Mucosa of descending colon (tissue), 3 donors: ENCODE data around the gene TNIK. TPM values are rescaled to one million over a fixed set of nuclear protein-coding genes. Genes with fewer than 3 reads are reported as not detected.

Source experiments
- ATAC-seq: fragments of 200-7000 bp; cut with Tn5 transposase; one replicate; pipeline ENCODE4 v1.9.1; 2020; ENCODE audit warnings: mild to moderate bottlenecking, moderate library complexity
- DNase-seq, 3 donors: peaks; one replicate each; pipeline ENCODE4 v3.0.0-alpha.2; 2020
- H3K36me3 ChIP-seq: fragments of 200-600 bp; one replicate; pipeline ENCODE4 v1.8.0; 2021; ENCODE audit warnings: low read depth, mild to moderate bottlenecking
- H3K4me1 ChIP-seq: fragments of 200-600 bp; one replicate; pipeline ENCODE4 v1.8.0; 2021; ENCODE audit warnings: low read depth, mild to moderate bottlenecking
- H3K4me3 ChIP-seq: fragments of 200-600 bp; one replicate; pipeline ENCODE4 v1.8.0; 2021; ENCODE audit warnings: mild to moderate bottlenecking
- H3K9me3 ChIP-seq: fragments of 200-600 bp; one replicate; pipeline ENCODE4 v1.8.0; 2021; ENCODE audit warnings: mild to moderate bottlenecking
- intact Hi-C, 2 donors: fragments of 100-400 bp; cut with DNase I in 1 of 2; cut with micrococcal nuclease in 1 of 2; formaldehyde crosslinking; loops; one replicate each; pipeline versions ENCODE4 v1.11.0 to v1.11.1; 2022; cut with DNase I, micrococcal nuclease
- total RNA-seq, 3 donors: library from RNA; stranded (reverse); fragmentation: NEBNext Ultra II Directional in 2 of 3; extraction: Animal tissue kit (Norgen Biotek cat#: 25700) in 2 of 3; gene quantifications; one replicate each; pipeline versions ENCODE4 v1.2.1 to v1.2.4, GENCODE V29; 2021 to 2023
- TF ChIP-seq, protein P1 (sequence below): fragments of 200-600 bp; IDR thresholded peaks from one replicate; pipeline ENCODE4 v1.8.0; 2022; ENCODE audit warnings: antibody characterized with exemption, mild to moderate bottlenecking
- donor health status: DM: no; HTN: no; CAD: no; lungs with moderate emphysema.
- donor health status: DM: no; HTN: no; CAD: no.
- donor health status: DM: no; HTN: yes; CAD: no.

Gene TNIK
- total RNA-seq, 3 donors from 2014 or later = 27.2 to 33.0 (median 28.0) TPM

GRCh38 chr3:171491361-171491760 lies 31.2 kb upstream of the TNIK start:
- ATAC-seq (no peak), DNase-seq (no peak)
- H3K36me3 ChIP-seq = no peaks in the 10 kb centered on the region
- no peaks in the 10 kb centered on the region for H3K9me3 ChIP-seq
- H3K4me1 ChIP-seq = no peaks in the 10 kb centered on the region
- TF ChIP-seq, protein P1, sequence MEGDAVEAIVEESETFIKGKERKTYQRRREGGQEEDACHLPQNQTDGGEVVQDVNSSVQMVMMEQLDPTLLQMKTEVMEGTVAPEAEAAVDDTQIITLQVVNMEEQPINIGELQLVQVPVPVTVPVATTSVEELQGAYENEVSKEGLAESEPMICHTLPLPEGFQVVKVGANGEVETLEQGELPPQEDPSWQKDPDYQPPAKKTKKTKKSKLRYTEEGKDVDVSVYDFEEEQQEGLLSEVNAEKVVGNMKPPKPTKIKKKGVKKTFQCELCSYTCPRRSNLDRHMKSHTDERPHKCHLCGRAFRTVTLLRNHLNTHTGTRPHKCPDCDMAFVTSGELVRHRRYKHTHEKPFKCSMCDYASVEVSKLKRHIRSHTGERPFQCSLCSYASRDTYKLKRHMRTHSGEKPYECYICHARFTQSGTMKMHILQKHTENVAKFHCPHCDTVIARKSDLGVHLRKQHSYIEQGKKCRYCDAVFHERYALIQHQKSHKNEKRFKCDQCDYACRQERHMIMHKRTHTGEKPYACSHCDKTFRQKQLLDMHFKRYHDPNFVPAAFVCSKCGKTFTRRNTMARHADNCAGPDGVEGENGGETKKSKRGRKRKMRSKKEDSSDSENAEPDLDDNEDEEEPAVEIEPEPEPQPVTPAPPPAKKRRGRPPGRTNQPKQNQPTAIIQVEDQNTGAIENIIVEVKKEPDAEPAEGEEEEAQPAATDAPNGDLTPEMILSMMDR = no peak
- H3K4me3 ChIP-seq = no peak overlapping the region
- intact Hi-C loops = no loop called here

GRCh38 chr3:171490901-171491300 lies 30.7 kb upstream of the TNIK start:
- TF ChIP-seq, protein P1 = no peak
- Histone ChIP-seq H3K4me3 (no peak overlapping the region), H3K36me3 (no peaks in the 10 kb centered on the region), H3K4me1 (no peaks in the 10 kb centered on the region), H3K9me3 (no peaks in the 10 kb centered on the region)
- ATAC-seq (no peak), DNase-seq (no peak)
- intact Hi-C loops = no loop called here

- TF ChIP-seq, protein P1 = no peak
- H3K36me3 ChIP-seq = no peaks in the 10 kb centered on the region
- H3K9me3 ChIP-seq = no peaks in the 10 kb centered on the region
- DNase-seq (no peak), ATAC-seq (no peak)
- no peaks in the 10 kb centered on the region for H3K4me1 ChIP-seq
- H3K4me3 ChIP-seq = no peak overlapping the region
- intact Hi-C loops = no loop called here
These were observed 29.1 kb upstream of the TNIK start for GRCh38 chr3:171489348-171489747.

DNA sequence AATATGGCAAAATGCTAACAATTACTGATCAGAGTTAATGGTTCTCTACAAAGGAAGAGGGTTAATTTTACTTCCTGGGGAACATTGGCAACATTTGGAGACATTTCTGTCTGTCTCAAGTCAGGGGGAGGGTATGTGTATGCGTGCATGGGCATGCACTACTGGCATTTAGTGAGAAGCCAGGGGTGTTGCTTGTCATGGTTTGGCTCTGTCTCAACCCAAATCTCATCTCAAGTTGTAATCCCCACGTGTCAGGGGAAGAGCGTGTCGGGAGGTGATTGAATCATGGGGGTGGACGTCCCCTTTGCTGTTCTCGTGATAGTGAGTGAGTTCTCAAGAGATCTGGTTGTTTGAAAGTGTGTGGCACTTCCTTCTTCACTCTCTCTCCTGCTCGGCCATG lies 28.3 kb upstream of the TNIK start:
- no peak overlapping the region for H3K4me3 ChIP-seq
- ATAC-seq (no peak), DNase-seq (no peak)
- intact Hi-C loops = no loop called here
- TF ChIP-seq, protein P1 = no peak
- H3K9me3 ChIP-seq = no peaks in the 10 kb centered on the region
- no peaks in the 10 kb centered on the region for H3K36me3 ChIP-seq
- no peaks in the 10 kb centered on the region for H3K4me1 ChIP-seq

GRCh38 chr3:171487382-171487781 lies 27.2 kb upstream of the TNIK start:
- intact Hi-C loops = no loop called here
- Histone ChIP-seq H3K4me3 (no peak overlapping the region), H3K36me3 (no peaks in the 10 kb centered on the region), H3K4me1 (no peaks in the 10 kb centered on the region), H3K9me3 (no peaks in the 10 kb centered on the region)
- no peak for ATAC-seq
- DNase-seq = no peak
- TF ChIP-seq, protein P1 = no peak

DNA sequence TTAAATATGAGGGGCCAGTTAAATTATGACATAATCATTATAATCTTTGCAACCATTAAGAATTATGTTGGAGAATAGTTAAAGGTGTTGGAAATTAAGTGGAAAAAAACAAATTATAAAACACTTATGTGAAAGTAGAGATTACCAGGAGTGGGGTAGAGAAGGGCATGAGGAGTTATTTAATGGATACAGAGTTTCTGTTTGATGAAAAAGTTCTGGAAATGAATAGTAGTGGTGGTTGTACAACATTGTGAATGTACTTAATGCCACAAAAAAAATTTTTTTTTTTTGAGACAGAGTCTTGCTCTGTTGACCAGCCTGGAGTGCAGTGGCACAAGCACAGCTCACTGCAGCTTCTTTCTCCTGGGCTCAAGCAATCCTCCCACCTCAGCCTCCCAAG lies 25.1 kb upstream of the TNIK start:
- no peaks in the 10 kb centered on the region for H3K9me3 ChIP-seq
- H3K4me1 ChIP-seq = no peaks in the 10 kb centered on the region
- ATAC-seq (no peak), DNase-seq (no peak)
- H3K4me3 ChIP-seq = no peak overlapping the region
- H3K36me3 ChIP-seq = no peaks in the 10 kb centered on the region
- intact Hi-C loops = no loop called here
- TF ChIP-seq, protein P1 = no peak
